ENCODE results near the gene SP110. TPM values are rescaled to one million over a fixed set of nuclear protein-coding genes. Genes with fewer than 3 reads are reported as not detected.

The SP110 gene
- total and polyA plus RNA-seq, 2 of the 4 experiments (the other 2 are of a cell fraction) = 9.3 to 10.2 TPM

- dilution Hi-C loops (cut with HindIII; ENCODE audit: low sequenced_read_pairs, unreplicated experiment) = no loop called here
- Histone ChIP-seq H2BK20ac (ENCODE audit: low read depth, low read length) (peak overlapping the region; percentile 32), H3K4me1 (ENCODE audit: control insufficient read depth, insufficient read depth, low read length) (no peaks in the 10 kb centered on the region; the same call in 1 of the 2 replicates), H3K4ac (ENCODE audit: low read depth, low read length) (peak overlapping the region; percentile 29; the same call in 1 of the 2 replicates), H3K56ac (ENCODE audit: extremely low read depth, insufficient read depth, low read length) (no peak overlapping the region), H3K9me3 (ENCODE audit: control insufficient read depth, insufficient read depth, low read length) (peaks cover 3% of the 10 kb centered on the region), H3K36me3 (ENCODE audit: control insufficient read depth, insufficient read depth, low read length) (no peaks in the 10 kb centered on the region), H3K79me1 (ENCODE audit: low read depth in 1 of 2, low read length in 2 of 2) (no peaks in the 10 kb centered on the region), H3K23ac (ENCODE audit: low read depth, low read length) (no peak overlapping the region), H4K5ac (ENCODE audit: low read depth, low read length) (no peak overlapping the region), H4K20me1 (ENCODE audit: insufficient read depth, low read length) (no peaks in the 10 kb centered on the region), H2BK15ac (ENCODE audit: low read depth, low read length) (no peak overlapping the region), H2BK5ac (ENCODE audit: low read depth, low read length, poor library complexity, severe bottlenecking) (no peak overlapping the region), H4K8ac (ENCODE audit: low read depth in 2 of 2, low read length in 2 of 2) (no peak overlapping the region; a peak in 2 of 4 replicates), H2AK5ac (ENCODE audit: low read depth, low read length) (no peak overlapping the region), H2BK120ac (ENCODE audit: low read depth, low read length) (peak overlapping the region; percentile 82), H3K27ac (ENCODE audit: insufficient read depth, low read length) (no peak overlapping the region), H2AFZ (replicated peaks; ENCODE audit: low read length, poor library complexity) (peak overlapping the region; percentile 68), H3K18ac (ENCODE audit: low read depth, low read length) (peak overlapping the region; percentile 27; the same call in 1 of the 2 replicates), H3K27me3 (ENCODE audit: control insufficient read depth, insufficient read depth, low read length) (no peaks in the 10 kb centered on the region), H3K4me3 (ENCODE audit: insufficient read depth, low read depth, low read length) (no peak overlapping the region), H4K91ac (ENCODE audit: insufficient read depth, low read depth, low read length) (no peak overlapping the region; the same call in 1 of the 2 replicates), H2AK9ac (replicated peaks; ENCODE audit: low read depth, low read length, poor library complexity) (no peak overlapping the region), H3K9ac (ENCODE audit: low read depth, low read length) (no peak overlapping the region), H3K14ac (replicated peaks; ENCODE audit: low read depth, low read length) (0 out of 2 replicates have a peak overlapping the region, but pooled peaks have one; percentile 21), H3K9me1 (ENCODE audit: insufficient read depth, low read length) (no peaks in the 10 kb centered on the region), H3K4me2 (ENCODE audit: low read depth, low read length) (no peak overlapping the region)
- no CpG with 5 or more reads among the region's 3 CpGs for WGBS, 2 experiments (ENCODE audit: extremely low coverage in 2 of 2, insufficient read length in 1 of 2)
- intact Hi-C loops (cut with micrococcal nuclease) = loop anchor here (10.0 kb wide), 1 partner anchor 225 kb away; no protein-coding TSS in a partner anchor
- no TSS peak for BruUV-seq (replicated peaks)
- TF ChIP-seq NFE2L2 (IDR thresholded peaks at IDR 0.05; ENCODE audit: low read depth, low read length) (peak; percentile 39; the same call in 1 of the 2 replicates), MAZ (IDR thresholded peaks at IDR 0.05; ENCODE audit: borderline replicate concordance, low read depth, low read length) (no peak), CEBPB (IDR thresholded peaks at IDR 0.05; ENCODE audit: low read depth, low read length) (no peak; the same call in 1 of the 2 replicates), CTCF (conservative IDR thresholded peaks at IDR 0.05; ENCODE audit: low read depth, low read length) (no peak), SMC3 (IDR thresholded peaks at IDR 0.05; ENCODE audit: low read depth, low read length) (no peak), RAD21 (IDR thresholded peaks at IDR 0.05; ENCODE audit: low read length) (no peak), RCOR1 (IDR thresholded peaks at IDR 0.05; ENCODE audit: insufficient replicate concordance, low read length) (no peak), MAFK (IDR thresholded peaks at IDR 0.05; ENCODE audit: low read depth, low read length) (peak; percentile 43; the same call in 1 of the 2 replicates), ELK1 (IDR thresholded peaks at IDR 0.05; ENCODE audit: borderline replicate concordance, low read depth, low read length) (no peak), MXI1 (IDR thresholded peaks at IDR 0.05; ENCODE audit: borderline replicate concordance, low read depth, low read length) (no peak), USF2 (IDR thresholded peaks at IDR 0.05; ENCODE audit: low read depth, low read length) (0 out of 2 replicates have a peak, but pooled peaks have one; percentile 31), RFX5 (IDR thresholded peaks at IDR 0.05; ENCODE audit: low read depth, low read length) (no peak)
- POLR2A ChIA-PET (ENCODE audit: unreplicated experiment) = no interaction called here
- in situ Hi-C loops (cut with MboI; ENCODE audit: low sequenced_read_pairs) = no loop called here
- DNase-seq (peak; percentile 90), ATAC-seq (ENCODE audit: low read depth) (peak; percentile 44; the same call in 1 of the 2 replicates)
- CTCF ChIA-PET = no interaction called here
Measured at GRCh38 chr2:230230087-230230486, 10.3 kb upstream of the SP110 start.
